ENCODE measurements around the gene PDE7B.

PDE7B gene

DNA sequence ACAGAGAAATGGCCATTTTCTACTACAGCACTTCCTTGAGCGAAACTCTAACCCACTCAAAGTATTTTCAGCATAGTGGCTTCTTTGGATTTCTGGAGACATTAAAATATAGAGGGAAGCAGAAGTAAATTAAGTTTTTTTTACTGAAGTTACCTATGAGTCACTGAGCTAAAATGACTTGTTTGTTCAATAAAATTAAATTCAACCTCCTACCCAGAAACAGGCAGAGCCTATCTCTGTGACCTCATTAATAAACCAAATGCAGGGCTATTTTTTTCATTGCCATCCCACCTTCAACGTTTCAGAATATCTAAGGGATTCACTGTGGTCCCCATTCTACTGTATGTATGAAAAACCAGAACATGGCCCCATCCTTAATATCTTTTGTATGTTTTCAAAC, 265.6 kb downstream of the PDE7B start:
- Histone ChIP-seq H3K4me1 (ENCODE audit: insufficient read depth, low read length, poor library complexity, severe bottlenecking) (no peaks in the 10 kb centered on the region), H2AFZ (ENCODE audit: low read length) (no peak overlapping the region), H3K9me3 (ENCODE audit: insufficient read depth, low read depth, low read length) (no peaks in the 10 kb centered on the region), H3K9me2 (replicated peaks; ENCODE audit: low read depth, low read length) (no peaks in the 10 kb centered on the region), H3F3A (ENCODE audit: low read depth) (no peaks in the 10 kb centered on the region), H3K9ac (ENCODE audit: low read depth, low read length, poor library complexity, severe bottlenecking) (no peak overlapping the region), H4K20me1 (ENCODE audit: insufficient read depth, low read length, poor library complexity, severe bottlenecking) (no peaks in the 10 kb centered on the region), H3K36me3 (ENCODE audit: insufficient read depth, low read length) (no peaks in the 10 kb centered on the region), H3K79me2 (ENCODE audit: insufficient read depth, low read length) (no peaks in the 10 kb centered on the region), H3K4me2 (ENCODE audit: low read depth, low read length, poor library complexity, severe bottlenecking) (no peak overlapping the region), H3K27me3 (ENCODE audit: insufficient read depth, low read length, poor library complexity, severe bottlenecking) (no peaks in the 10 kb centered on the region), H3K4me3 (ENCODE audit: low read length, poor library complexity, severe bottlenecking) (no peak overlapping the region)
- no peak for TF ChIP-seq EZH2phosphoT487 (IDR thresholded peaks at IDR 0.05; ENCODE audit: borderline replicate concordance)

DNA sequence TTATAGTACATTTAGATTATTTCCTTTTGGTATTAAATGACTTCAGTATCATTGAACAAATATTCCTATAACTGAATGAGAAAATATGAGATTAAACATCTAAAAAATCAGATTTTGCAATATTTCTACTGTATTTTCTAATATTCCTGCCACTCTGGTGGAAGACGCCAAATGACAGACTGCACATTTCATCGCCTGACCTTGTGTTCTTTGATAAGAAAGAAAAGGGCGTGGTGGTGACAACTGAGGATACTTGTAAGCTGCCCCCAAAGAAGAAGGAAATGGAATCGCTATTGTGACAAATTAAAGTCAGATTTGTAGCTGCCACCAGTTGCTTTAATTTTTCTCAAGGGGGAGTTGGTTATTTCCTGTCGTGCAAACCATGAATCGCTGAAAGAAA, 267.3 kb downstream of the PDE7B start:
- Histone ChIP-seq H3K9me3 (ENCODE audit: insufficient read depth, low read depth, low read length) (no peaks in the 10 kb centered on the region), H3K4me2 (ENCODE audit: low read depth, low read length, poor library complexity, severe bottlenecking) (no peak overlapping the region), H2AFZ (ENCODE audit: low read length) (no peak overlapping the region), H3F3A (ENCODE audit: low read depth) (no peaks in the 10 kb centered on the region), H3K79me2 (ENCODE audit: insufficient read depth, low read length) (no peaks in the 10 kb centered on the region), H3K27me3 (ENCODE audit: insufficient read depth, low read length, poor library complexity, severe bottlenecking) (no peaks in the 10 kb centered on the region), H3K4me3 (ENCODE audit: low read length, poor library complexity, severe bottlenecking) (no peak overlapping the region), H4K20me1 (ENCODE audit: insufficient read depth, low read length, poor library complexity, severe bottlenecking) (no peaks in the 10 kb centered on the region), H3K9ac (ENCODE audit: low read depth, low read length, poor library complexity, severe bottlenecking) (no peak overlapping the region), H3K4me1 (ENCODE audit: insufficient read depth, low read length, poor library complexity, severe bottlenecking) (no peaks in the 10 kb centered on the region), H3K9me2 (replicated peaks; ENCODE audit: low read depth, low read length) (no peaks in the 10 kb centered on the region), H3K36me3 (ENCODE audit: insufficient read depth, low read length) (no peaks in the 10 kb centered on the region)
- no peak for TF ChIP-seq EZH2phosphoT487 (IDR thresholded peaks at IDR 0.05; ENCODE audit: borderline replicate concordance)
- TF ChIP-seq, protein P1, sequence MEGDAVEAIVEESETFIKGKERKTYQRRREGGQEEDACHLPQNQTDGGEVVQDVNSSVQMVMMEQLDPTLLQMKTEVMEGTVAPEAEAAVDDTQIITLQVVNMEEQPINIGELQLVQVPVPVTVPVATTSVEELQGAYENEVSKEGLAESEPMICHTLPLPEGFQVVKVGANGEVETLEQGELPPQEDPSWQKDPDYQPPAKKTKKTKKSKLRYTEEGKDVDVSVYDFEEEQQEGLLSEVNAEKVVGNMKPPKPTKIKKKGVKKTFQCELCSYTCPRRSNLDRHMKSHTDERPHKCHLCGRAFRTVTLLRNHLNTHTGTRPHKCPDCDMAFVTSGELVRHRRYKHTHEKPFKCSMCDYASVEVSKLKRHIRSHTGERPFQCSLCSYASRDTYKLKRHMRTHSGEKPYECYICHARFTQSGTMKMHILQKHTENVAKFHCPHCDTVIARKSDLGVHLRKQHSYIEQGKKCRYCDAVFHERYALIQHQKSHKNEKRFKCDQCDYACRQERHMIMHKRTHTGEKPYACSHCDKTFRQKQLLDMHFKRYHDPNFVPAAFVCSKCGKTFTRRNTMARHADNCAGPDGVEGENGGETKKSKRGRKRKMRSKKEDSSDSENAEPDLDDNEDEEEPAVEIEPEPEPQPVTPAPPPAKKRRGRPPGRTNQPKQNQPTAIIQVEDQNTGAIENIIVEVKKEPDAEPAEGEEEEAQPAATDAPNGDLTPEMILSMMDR (conservative IDR thresholded peaks at IDR 0.05; ENCODE audit: low read length) = no peak

DNA sequence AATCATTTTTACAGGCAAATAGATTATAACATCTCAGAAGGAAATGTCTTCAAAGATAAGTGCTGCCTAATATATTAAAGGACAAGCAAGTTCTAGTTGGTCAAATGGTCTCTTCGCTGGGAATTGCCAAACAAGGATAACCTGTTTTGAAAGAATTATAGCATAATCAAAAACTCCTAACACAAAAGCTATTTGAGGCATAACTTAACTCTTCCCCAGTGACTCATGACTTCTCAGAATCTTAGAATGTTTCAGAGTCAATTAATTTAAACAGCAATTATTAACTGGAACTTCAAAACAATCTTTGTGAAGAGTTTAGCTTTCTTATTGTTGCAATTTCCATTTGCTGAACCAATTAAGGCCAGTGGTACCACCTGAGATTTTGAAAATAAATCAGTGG, 272.0 kb downstream of the PDE7B start:
- Histone ChIP-seq H3K9ac (ENCODE audit: low read depth, low read length, poor library complexity, severe bottlenecking) (no peak overlapping the region), H3F3A (ENCODE audit: low read depth) (no peaks in the 10 kb centered on the region), H3K4me2 (ENCODE audit: low read depth, low read length, poor library complexity, severe bottlenecking) (no peak overlapping the region), H3K27me3 (ENCODE audit: insufficient read depth, low read length, poor library complexity, severe bottlenecking) (no peaks in the 10 kb centered on the region), H4K20me1 (ENCODE audit: insufficient read depth, low read length, poor library complexity, severe bottlenecking) (no peaks in the 10 kb centered on the region), H3K4me1 (ENCODE audit: insufficient read depth, low read length, poor library complexity, severe bottlenecking) (no peaks in the 10 kb centered on the region), H3K9me2 (replicated peaks; ENCODE audit: low read depth, low read length) (no peaks in the 10 kb centered on the region), H3K36me3 (ENCODE audit: insufficient read depth, low read length) (no peaks in the 10 kb centered on the region), H2AFZ (ENCODE audit: low read length) (no peak overlapping the region), H3K4me3 (ENCODE audit: low read length, poor library complexity, severe bottlenecking) (no peak overlapping the region), H3K9me3 (ENCODE audit: insufficient read depth, low read depth, low read length) (no peaks in the 10 kb centered on the region), H3K79me2 (ENCODE audit: insufficient read depth, low read length) (no peaks in the 10 kb centered on the region)
- TF ChIP-seq EZH2phosphoT487 (IDR thresholded peaks at IDR 0.05; ENCODE audit: borderline replicate concordance) = no peak
- TF ChIP-seq, protein P1 (conservative IDR thresholded peaks at IDR 0.05; ENCODE audit: low read length) = no peak

DNA sequence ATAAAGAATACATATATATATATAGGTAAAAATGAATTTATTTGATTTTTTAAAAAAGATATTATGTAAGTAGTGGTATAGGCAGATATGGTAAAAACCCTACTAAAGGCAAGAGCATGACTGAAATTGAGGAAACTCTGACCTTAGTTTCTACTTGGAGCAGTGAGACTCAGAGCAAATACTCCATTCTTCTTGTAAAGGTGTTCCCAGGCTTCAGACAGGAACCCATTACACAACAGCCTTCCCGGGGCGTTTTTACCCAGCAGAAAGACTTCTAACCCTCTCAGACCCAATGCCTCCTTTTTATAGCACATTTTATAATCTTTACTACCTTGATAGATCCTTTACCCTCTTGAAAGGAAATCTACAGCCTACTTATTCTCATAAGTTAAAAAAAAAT, 274.1 kb downstream of the PDE7B start:
- H3K27me3 ChIP-seq (ENCODE audit: insufficient read depth, low read length, poor library complexity, severe bottlenecking) = no peaks in the 10 kb centered on the region
- H3K9me3 ChIP-seq (ENCODE audit: insufficient read depth, low read depth, low read length) = no peaks in the 10 kb centered on the region
- H4K20me1 ChIP-seq (ENCODE audit: insufficient read depth, low read length, poor library complexity, severe bottlenecking) = no peaks in the 10 kb centered on the region
- H3K9ac ChIP-seq (ENCODE audit: low read depth, low read length, poor library complexity, severe bottlenecking) = no peak overlapping the region
- H3K36me3 ChIP-seq (ENCODE audit: insufficient read depth, low read length) = no peaks in the 10 kb centered on the region
- no peaks in the 10 kb centered on the region for H3K79me2 ChIP-seq (ENCODE audit: insufficient read depth, low read length)
- no peaks in the 10 kb centered on the region for H3K9me2 ChIP-seq (replicated peaks; ENCODE audit: low read depth, low read length)
- no peak overlapping the region for H3K4me3 ChIP-seq (ENCODE audit: low read length, poor library complexity, severe bottlenecking)
- no peak overlapping the region for H2AFZ ChIP-seq (ENCODE audit: low read length)
- no peaks in the 10 kb centered on the region for H3F3A ChIP-seq (ENCODE audit: low read depth)
- TF ChIP-seq EZH2phosphoT487 (IDR thresholded peaks at IDR 0.05; ENCODE audit: borderline replicate concordance) = no peak
- H3K4me1 ChIP-seq (ENCODE audit: insufficient read depth, low read length, poor library complexity, severe bottlenecking) = no peaks in the 10 kb centered on the region
- H3K4me2 ChIP-seq (ENCODE audit: low read depth, low read length, poor library complexity, severe bottlenecking) = no peak overlapping the region
